Measurements from ENCODE around the gene PTAR1. TPM values are rescaled to one million over a fixed set of nuclear protein-coding genes. Genes with fewer than 3 reads are reported as not detected.

The PTAR1 gene
- total and polyA plus RNA-seq, 11 donors, result 5.8 to 37.4 (median 23.7) TPM

DNA sequence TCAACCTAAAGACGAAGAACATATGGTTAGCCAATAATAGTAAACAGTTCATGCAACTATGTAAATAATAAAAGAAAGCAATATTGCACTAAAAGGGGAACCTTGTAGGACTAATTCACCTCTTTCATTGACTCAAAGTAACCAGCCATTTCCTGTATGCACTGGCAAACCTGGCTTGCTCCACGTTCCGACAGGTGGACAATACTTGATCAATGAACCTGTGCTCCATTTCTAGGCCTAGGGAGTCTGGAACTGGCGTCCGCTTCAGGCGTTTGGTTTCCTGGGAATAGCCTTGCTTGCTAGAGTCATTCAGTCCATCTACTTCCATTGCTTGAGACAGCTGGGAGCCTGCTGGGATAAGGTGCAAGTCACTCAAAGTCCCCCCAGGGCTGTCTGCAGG is 41.6 kb downstream of the PTAR1 start:
- 92 to 96% (median 94%) methylated on average over 6 of the region's 6 CpGs for WGBS, 4 donors
- no peak for ATAC-seq
- no peaks in the 10 kb centered on the region for H3K4me1 ChIP-seq

DNA sequence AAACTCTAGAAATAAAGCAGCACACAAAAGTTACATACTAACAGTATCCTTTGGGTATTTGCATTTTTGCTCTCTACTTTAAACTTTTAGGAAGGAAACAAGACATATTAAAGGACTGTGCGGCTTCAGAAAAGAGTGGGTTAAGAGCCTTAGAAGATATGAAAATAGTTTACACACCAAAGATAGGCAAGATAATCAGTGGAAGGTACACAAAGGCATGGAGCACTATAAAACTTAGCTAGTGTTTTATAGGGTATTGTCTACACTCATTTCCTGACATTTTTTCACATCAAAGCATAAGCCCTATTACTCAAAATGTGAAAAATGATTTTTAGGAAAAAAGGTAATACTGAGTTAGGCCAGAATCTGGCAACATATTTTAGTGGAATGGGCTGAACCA is 44.0 kb downstream of the PTAR1 start:
- no peak overlapping the region for H3K4me3 ChIP-seq
- H3K9me3 ChIP-seq, result peaks cover 0 to 4% (median 0%) of the 10 kb centered on the region in 12 donors
- DNase-seq, result no peak
- intact Hi-C loops (cut with DNase I), result no loop called here
- 93 to 100% (median 97%) methylated on average over 1 of the region's 1 CpG for WGBS, 4 donors
- no peaks in the 10 kb centered on the region for H3K4me1 ChIP-seq
- no peak overlapping the region for H3K27ac ChIP-seq
- TF ChIP-seq, protein P1, sequence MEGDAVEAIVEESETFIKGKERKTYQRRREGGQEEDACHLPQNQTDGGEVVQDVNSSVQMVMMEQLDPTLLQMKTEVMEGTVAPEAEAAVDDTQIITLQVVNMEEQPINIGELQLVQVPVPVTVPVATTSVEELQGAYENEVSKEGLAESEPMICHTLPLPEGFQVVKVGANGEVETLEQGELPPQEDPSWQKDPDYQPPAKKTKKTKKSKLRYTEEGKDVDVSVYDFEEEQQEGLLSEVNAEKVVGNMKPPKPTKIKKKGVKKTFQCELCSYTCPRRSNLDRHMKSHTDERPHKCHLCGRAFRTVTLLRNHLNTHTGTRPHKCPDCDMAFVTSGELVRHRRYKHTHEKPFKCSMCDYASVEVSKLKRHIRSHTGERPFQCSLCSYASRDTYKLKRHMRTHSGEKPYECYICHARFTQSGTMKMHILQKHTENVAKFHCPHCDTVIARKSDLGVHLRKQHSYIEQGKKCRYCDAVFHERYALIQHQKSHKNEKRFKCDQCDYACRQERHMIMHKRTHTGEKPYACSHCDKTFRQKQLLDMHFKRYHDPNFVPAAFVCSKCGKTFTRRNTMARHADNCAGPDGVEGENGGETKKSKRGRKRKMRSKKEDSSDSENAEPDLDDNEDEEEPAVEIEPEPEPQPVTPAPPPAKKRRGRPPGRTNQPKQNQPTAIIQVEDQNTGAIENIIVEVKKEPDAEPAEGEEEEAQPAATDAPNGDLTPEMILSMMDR (IDR thresholded peaks at IDR 0.05), result no peak
- no peak for TF ChIP-seq POLR2A (IDR thresholded peaks at IDR 0.05)
- no peaks in the 10 kb centered on the region for H3K27me3 ChIP-seq
- ATAC-seq, result no peak
- peaks cover 0 to 75% (median 42%) of the 10 kb centered on the region in 9 donors for H3K36me3 ChIP-seq

More for the DNA sequence above, 41.6 kb downstream of the PTAR1 start:
- H3K27ac ChIP-seq, result no peak overlapping the region
- H3K27me3 ChIP-seq, result no peaks in the 10 kb centered on the region
- no peak for DNase-seq
- no peak for TF ChIP-seq POLR2A (IDR thresholded peaks at IDR 0.05)
- TF ChIP-seq, protein P1 (IDR thresholded peaks at IDR 0.05), result no peak
- H3K36me3 ChIP-seq, result peaks cover 0 to 79% (median 44%) of the 10 kb centered on the region in 9 donors
- intact Hi-C loops (cut with DNase I), result no loop called here
- peaks cover 0 to 5% (median 0%) of the 10 kb centered on the region in 12 donors for H3K9me3 ChIP-seq
- H3K4me3 ChIP-seq, result no peak overlapping the region

DNA sequence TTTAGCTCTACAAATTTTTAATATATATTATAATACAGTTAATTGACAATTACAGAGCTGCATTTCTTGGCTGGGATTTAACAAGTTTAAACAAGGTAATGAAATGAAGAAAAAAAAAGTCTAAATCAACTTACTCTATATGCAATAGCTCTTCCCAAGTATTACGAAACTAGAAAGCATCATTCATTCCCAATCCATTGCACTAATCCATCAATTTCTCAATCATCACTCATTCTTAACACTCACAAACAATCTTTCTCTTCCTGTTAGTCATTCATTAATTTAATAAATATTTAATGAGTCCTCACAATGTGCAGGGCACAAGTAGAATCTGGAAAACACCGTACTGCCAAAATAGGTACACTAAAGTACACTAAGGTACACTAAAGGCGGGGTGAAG is 44.7 kb downstream of the PTAR1 start:
- TF ChIP-seq, protein P1 (IDR thresholded peaks at IDR 0.05), result no peak
- no peak for TF ChIP-seq POLR2A (IDR thresholded peaks at IDR 0.05)
- H3K27ac ChIP-seq, result no peak overlapping the region
- no peak for ATAC-seq
- no peaks in the 10 kb centered on the region for H3K27me3 ChIP-seq
- no peaks in the 10 kb centered on the region for H3K9me3 ChIP-seq
- WGBS, 4 donors, result 94 to 98% (median 96%) methylated on average over 3 of the region's 3 CpGs
- DNase-seq, result no peak
- no peak overlapping the region for H3K4me3 ChIP-seq
- no peaks in the 10 kb centered on the region for H3K4me1 ChIP-seq
- intact Hi-C loops (cut with DNase I), result no loop called here
- H3K36me3 ChIP-seq, result peaks cover 0 to 81% (median 42%) of the 10 kb centered on the region in 9 donors

DNA sequence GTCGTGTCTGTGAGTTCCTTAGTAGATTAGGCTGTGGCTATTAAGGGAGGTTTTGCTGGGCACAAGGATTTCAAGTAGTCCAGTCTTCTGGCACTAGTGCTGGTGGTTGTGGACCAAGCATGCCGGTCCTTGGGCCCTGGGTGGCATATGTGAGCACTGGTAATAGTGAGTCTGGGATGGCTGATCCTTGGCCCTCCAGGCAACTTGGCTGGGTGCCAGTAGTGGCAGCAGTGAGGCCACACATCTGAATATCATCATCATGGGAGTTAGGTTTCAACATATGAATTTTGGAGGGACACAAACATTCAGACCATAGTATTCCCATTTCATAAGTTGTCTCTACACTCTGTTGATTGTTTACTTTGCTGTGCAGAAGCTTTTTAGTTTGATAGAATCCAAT is 62.3 kb downstream of the PTAR1 start:
- Histone ChIP-seq H3K36me3 (no peaks in the 10 kb centered on the region), H3K9me3 (peaks cover 0 to 66% (median 32%) of the 10 kb centered on the region in 12 donors), H3K27me3 (no peaks in the 10 kb centered on the region), H3K4me1 (no peaks in the 10 kb centered on the region), H3K27ac (no peak overlapping the region), H3K4me3 (no peak overlapping the region)
- WGBS, 4 donors, result 89 to 94% (median 91%) methylated on average over 2 of the region's 2 CpGs
- DNase-seq (peak in 1 of 5 donors; percentile 9), ATAC-seq (no peak)
- TF ChIP-seq, protein P1 (IDR thresholded peaks at IDR 0.05), result no peak
- no peak for TF ChIP-seq POLR2A (IDR thresholded peaks at IDR 0.05)
- intact Hi-C loops (cut with DNase I), result no loop called here
